SU-DHL-6 (cell line): ENCODE data around the gene AFG1L.

Experiments used
- CTCF ChIP-seq: fragments of 200-600 bp; sonication (generic); IDR thresholded peaks from one replicate; pipeline ENCODE4 v1.5.1; 2017; ENCODE audit warnings: antibody characterized with exemption, mild to moderate bottlenecking, low read length, moderate library complexity; ENCODE audit not compliant: insufficient read depth, poor library complexity, severe bottlenecking
- EZH2phosphoT487 ChIP-seq: fragments of 200-600 bp; sonication (generic), shearing (Covaris generic); conservative IDR thresholded peaks from 2 replicates; pipeline ENCODE4 v1.6.1; 2018; ENCODE audit warnings: mild to moderate bottlenecking, antibody characterized with exemption, low read length, moderate library complexity, mixed read lengths

- TF ChIP-seq CTCF: no peak
- no peak for TF ChIP-seq EZH2phosphoT487
Observed at GRCh38 chr6:108441141-108441540, 146.3 kb downstream of the AFG1L start.
